Activated CD4-positive, alpha-beta T cell treated with anti-CD3 and anti-CD28 coated beads for 48 hours (primary cell): ENCODE measurements around the gene MELTF.
A peak's percentile ranks its signal among the peaks of the same experiment; 100 is the strongest.

Source experiments
- DNase-seq: peaks from one replicate; pipeline ENCODE4 v3.0.0-alpha.2; 2020

The MELTF gene

GRCh38 chr3:196991581-196992460 is 37.8 kb downstream of the MELTF start:
- DNase-seq, result no peak

- no peak for DNase-seq
These were observed 39.0 kb downstream of the MELTF start for GRCh38 chr3:196990601-196991007.

GRCh38 chr3:196989721-196990262 is 39.8 kb downstream of the MELTF start:
- no peak for DNase-seq

GRCh38 chr3:196988241-196989029 is 41.2 kb downstream of the MELTF start:
- no peak for DNase-seq

- no peak for DNase-seq
These were observed 42.6 kb downstream of the MELTF start for GRCh38 chr3:196987022-196987421.

- DNase-seq, result no peak
These were observed 43.4 kb downstream of the MELTF start for GRCh38 chr3:196985954-196986885.

- DNase-seq, result no peak
These were observed 44.3 kb downstream of the MELTF start for GRCh38 chr3:196985298-196985697.

GRCh38 chr3:196983186-196983585 is 46.4 kb downstream of the MELTF start:
- DNase-seq, result no peak

- no peak for DNase-seq
These were observed 48.0 kb downstream of the MELTF start for GRCh38 chr3:196981657-196982056.

- no peak for DNase-seq
These were observed 50.1 kb downstream of the MELTF start for GRCh38 chr3:196979545-196979944.

GRCh38 chr3:196976941-196977340 is 52.7 kb downstream of the MELTF start:
- DNase-seq, result no peak

- DNase-seq, result no peak
These were observed 54.3 kb downstream of the MELTF start for GRCh38 chr3:196975349-196975748.

- no peak for DNase-seq
These were observed 55.0 kb downstream of the MELTF start for GRCh38 chr3:196974661-196975060.

- DNase-seq, result no peak
These were observed 58.4 kb downstream of the MELTF start for GRCh38 chr3:196971094-196971698.

GRCh38 chr3:196970547-196971093 is 59.0 kb downstream of the MELTF start:
- DNase-seq, result no peak

GRCh38 chr3:196969660-196970546 is 59.7 kb downstream of the MELTF start:
- peak; percentile 77 for DNase-seq

- peak; percentile 59 for DNase-seq
These were observed 60.4 kb downstream of the MELTF start for GRCh38 chr3:196969134-196969659.

GRCh38 chr3:196968233-196969133 is 61.1 kb downstream of the MELTF start, which contains the start of gene PIGZ:
PIGZ (minus strand) TSS chr3:196968833; CDS start chr3:196952031, 16,802 bp downstream.
- peak; percentile 50 for DNase-seq
